Right hindlimb (tissue), 1 donor: ENCODE measurements around the gene CD247.

ENCODE experiments used
- DNase-seq: peaks from one replicate; pipeline ENCODE4 v3.0.0-alpha.2; 2018

Gene CD247

GRCh38 chr1:167404161-167404888 is 114.0 kb downstream of the CD247 start:
- no peak for DNase-seq

DNA sequence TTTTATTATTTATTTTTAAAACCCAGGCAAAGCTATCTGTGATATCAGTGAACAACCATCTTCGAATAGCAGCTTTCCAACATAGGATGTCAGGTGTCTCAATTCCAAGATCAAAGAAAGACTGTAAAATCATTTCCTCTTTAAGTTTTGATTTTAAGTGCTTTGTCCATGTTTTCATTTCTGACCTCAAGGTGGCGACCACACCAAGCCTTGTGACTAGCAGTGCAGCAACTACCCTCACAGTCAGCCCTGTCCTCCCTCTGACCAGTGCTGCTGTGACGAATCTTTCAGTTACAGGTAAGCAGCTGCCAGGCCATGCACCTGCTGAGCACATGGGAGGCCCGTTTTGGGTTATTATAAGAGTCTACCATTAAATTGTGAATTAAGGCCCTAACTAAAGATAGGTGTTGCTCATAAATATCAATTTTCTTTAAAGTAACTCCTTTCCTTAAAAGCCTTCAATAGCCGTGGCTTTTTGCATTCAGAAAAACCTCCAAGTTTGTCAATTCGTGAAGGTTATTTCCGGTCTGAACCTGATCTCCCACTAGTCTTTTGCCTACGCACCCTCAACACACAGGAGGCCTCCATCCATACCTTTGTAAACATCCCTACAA is 117.0 kb downstream of the CD247 start:
- peak; percentile 22 for DNase-seq

GRCh38 chr1:167400359-167400953 is 117.9 kb downstream of the CD247 start:
- DNase-seq = no peak

- no peak for DNase-seq
Measured at GRCh38 chr1:167392200-167392696, 126.1 kb downstream of the CD247 start.

DNA sequence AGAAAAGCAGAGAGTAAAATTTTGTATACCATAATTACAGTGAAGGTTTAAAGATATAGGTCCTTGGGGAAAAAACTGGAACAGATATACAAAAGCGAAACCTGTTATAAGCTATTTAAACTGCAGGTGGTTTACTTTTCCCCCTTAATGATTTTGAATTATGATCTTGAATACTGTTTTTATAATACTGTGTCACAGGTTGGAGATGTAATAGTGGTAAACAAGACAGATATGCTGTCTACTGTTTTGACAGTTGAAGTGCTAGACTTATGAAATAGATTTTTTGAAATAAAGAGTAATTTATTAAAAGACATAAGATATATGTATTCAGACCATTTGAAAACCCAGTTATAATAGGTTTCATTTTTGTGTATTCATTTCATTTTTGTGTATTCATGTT is 129.4 kb downstream of the CD247 start:
- DNase-seq = no peak

- DNase-seq = no peak
Measured at GRCh38 chr1:167387251-167387910, 130.9 kb downstream of the CD247 start.
